HG03571 (cell line): ENCODE results near the gene WFDC1.
"Not testable (repeated sequence)": the region's sequence is repeated elsewhere in the genome, so short reads cannot be mapped to it uniquely, and the experiment has no call there.

Experiments used
- ATAC-seq: cut with Tn5 transposase; IDR thresholded peaks from one replicate; pipeline ENCODE4 v1.9.1; 2021; ENCODE audit not compliant: unreplicated experiment

Gene WFDC1

DNA sequence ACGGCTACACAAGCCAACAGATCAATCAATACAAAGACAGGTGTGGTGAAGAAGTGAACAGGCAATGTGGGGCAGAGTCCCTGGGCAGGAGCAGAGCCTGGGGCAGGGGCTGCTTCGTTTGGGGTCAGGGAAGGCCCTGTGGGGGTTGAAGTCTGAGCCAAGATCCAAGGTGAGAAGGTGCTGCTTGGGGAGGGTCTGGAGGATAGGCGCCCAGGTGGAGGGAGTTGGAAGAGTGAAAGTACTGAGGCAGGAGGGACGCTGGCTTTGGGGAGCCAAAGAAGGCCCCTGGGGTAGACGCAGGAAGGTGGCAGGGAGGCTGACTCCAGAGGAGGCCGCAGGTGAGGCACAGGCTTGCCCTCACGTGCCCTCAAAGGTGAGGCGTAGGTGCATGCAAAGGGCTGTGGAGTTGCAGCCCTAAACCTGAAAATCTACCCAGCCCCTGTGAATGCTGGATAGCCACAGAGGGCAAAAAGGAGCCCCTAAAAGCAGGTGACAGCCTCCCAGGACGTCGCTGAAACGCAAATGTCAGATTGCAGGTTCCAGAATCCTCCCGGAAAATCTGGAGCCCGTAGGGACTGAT, 33.3 kb downstream of the WFDC1 start:
- no peak for ATAC-seq

DNA sequence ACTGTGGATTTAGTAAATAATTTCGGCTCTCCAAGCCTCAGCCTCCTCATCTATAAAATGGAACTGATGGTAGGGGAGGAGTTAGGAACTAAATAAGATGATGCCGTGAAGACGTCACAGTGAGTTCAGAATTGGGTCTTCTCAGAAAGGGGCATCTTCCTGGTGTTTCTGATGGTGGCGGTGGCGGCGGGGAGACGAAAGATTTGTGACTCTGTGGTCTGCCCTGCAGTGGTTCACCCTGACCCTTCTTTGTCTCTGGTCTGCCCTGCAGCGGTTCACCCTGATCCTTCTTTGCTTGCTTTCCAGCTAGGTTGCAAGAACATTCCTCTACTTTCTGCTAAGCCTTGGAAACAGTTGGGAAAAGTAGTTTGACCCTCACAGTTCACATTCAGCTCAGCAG, 34.3 kb downstream of the WFDC1 start:
- no peak for ATAC-seq

DNA sequence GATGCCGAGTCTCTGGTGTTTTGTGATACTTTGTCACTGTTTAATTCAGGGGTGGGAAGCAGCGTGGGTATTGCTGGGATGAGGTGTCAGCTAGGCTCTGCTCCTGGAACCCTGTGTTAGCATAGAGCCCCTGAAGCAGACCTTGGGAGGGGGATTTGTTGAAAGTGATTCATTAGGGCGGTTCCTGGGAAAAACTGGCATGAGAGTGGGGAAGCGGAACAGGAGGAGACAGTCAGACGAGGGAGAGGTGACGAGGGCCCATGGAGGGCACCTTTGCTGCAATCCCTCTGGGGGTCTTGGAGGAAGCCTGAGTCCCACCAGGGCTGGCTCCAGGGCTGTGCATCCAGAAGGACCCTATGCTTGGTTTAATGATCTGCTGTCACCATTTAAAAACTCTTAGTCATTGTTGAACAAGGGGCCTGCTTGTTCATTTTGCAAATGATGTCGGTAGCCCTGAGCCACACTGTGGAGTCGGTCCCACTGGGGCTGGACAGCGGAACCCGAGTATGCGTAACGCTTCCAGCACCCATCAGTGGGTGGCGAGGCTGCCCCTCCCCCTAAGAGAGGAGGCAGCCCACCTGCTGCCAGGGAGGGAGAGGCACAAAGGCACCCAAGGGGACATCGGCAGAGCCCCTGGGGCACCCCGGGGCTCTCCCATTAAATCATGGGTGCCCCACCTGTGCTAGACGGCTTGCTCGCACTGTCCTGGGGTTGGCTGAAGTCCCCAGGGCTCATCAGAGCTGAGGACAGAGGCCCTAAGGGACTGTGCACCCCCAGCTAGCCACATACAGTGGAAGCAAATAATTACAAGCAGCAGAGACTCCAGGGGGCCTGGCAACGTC, 35.4 kb downstream of the WFDC1 start:
- no peak for ATAC-seq

DNA sequence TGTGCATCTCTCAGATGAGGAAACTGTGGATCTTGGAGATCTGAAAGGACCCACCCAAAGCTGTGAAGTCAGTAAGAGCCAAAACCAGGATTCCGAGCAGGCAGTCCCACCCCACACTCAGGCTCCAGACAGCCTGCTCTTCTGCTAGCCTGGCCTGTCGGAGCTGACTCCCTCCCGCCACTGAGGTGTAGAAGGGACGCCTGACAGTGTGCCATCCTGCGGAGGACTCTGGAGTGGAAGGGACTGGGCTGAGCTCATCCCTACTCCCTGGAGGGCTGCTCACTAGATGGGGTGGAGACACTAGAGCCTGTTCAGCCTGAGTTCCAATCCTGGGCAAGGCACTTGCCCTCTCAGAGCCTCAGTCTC, 36.0 kb downstream of the WFDC1 start:
- ATAC-seq: no peak

DNA sequence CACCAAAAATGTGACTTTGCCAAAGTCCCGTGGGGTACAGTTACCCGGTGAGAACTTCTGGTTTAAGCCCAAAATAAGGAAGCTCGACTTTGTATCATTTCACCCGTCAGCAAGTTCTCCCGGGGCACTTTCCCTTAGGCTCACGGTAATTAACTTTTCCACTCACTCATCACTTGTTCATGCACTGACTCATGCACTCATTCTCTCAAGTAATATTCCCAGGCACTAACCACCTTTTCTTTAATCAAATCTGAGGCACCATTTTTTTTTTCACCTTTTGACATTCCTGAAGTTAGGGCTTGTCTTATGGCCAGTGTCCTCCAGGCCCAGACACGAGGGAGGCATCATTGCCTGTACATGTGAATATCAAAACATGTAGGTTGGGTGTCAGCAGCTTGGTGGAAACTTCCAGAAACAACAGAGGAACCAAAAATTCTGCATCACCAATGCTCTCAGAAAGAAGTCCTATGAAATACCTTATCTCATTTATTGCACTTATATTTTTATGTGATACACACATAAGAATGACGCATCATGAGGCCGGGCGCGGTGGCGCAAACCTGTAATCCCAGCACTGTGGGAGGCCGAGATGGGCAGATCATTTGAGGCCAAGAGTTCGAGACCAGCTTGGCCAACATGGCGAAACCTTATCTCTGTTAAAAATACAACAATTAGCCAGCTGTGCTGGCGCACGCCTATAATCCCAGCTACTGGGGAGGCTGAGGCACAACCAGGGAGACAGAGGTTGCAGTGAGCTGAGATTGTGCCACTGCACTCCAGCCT, 37.5 kb downstream of the WFDC1 start:
- ATAC-seq: no peak

DNA sequence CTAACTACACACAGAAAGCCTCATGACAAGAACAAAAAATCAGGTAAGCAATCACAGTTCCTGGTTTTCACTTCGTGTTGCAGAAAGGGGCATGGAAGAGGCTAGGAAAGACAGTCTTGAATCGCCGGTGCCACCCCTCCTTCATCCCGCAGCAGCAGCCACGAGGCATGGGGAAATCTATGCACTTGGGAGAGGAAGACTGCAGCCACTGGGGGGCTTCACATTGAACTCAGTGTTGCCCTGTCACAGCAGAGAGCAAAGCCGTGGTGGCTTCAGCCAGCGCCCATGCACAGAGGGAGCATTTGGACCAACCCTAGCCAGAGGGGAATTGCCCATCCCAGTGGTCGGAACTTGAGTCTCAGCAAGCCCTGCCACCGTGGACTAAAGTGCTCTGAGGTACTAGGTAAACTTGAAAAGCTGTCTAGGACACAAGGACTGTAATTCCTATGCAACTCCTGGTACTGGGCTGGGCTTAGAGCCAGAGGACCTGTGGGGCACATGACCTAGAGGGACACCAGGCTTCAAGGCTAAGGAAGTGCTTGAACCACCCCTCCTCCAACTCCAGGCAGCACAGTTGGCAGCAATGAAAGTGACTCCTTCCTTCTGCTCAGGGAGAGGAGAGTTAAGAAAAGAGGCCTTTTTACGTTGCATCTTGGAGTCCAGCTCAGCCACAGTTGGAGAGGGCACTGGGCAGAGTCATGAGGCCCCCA, 38.5 kb downstream of the WFDC1 start:
- ATAC-seq: no peak

DNA sequence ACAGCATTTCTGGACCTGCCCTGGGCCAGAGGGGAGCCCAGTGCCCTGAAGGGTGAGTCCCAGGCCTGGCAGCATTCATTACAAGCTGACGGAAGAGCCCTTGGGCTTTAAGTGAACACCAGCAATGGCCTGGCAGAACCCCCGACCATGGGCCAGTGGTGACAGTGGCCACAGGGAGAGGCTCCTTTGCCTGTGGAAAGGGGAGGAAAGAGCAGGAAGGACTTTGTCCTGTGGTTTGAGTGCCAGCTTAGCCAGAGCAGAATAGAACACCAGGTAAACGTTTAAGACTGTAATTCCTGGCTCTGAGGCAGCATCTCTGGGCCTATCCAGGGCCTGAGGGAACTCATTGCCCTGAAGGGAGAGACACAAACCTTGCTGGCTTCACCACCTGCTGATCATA, 39.4 kb downstream of the WFDC1 start:
- no peak for ATAC-seq

DNA sequence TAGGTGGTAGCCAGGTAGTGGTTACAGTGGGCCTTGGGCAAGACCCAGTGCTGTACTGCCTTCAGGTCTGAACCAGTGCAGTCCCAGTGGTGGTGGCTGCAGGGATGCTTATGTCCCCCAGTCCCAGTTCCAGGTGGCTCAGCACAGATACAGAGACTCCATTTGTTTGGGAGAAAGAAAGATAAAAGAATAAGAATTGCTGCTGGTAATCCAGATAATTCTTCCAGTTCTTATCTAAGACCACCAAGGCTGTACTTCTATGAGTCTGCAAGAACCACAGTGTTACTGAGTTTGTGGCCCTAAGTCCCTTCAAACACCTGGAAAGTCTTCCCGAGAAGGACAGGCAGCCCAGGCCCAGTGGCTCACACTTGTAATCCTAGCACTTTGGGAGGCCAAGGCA, 39.8 kb downstream of the WFDC1 start:
- no peak for ATAC-seq

DNA sequence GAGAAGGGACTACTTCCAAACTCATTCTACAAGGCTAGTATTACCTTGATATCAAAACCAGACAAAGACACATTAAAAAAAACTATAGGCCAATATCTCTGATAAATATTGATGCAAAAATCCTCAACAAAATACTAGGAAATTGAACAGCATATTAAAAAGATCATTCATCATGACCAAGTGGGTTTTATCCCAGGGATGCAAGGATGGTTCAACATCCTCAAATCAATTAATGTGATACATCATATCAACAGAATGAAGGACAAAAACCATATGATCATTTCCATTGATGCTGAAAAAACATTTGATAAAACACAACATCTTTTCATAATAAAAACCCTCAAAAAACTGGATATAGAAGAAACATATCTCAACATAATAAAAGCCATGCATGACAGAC, 42.6 kb downstream of the WFDC1 start:
- ATAC-seq: not testable (repeated sequence)

DNA sequence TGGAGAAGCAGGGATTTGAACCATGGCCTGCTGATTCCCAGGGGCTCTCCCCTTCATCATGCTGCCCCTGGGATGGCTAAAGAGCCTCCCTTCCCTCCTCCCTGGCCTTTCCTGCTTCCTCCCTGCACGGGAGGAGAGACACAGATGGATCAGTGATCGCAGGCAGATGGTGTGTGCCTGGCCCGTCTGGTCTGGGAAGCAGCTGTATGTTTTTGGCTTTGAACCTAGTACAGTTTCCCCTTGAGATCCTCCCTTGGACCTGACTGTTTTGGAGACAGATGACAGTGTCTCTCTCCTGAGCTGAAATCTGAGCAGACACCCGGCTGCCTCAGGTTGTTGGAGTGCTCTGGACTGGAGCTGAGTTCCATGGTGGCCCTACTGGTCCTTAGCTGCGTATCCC, 44.6 kb downstream of the WFDC1 start:
- no peak for ATAC-seq

DNA sequence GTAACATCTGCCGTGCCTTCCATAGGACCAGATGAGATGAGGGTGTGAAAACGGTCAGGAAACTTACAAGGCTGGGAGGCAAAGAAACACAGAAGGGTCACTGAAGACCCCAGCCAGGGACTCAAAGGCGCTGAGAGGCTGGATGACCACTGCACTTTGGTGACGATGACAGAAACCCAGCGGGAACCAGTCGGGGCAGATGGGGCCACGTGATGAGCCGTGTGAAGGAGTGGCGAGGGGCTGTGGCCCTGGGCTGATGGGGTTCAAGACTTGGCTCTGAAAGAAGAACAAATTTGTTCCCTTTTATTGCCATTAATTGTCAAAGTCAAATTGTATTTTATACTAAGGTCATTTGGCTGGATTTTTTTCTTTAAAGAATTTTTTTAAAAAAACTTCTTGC, 45.1 kb downstream of the WFDC1 start:
- no peak for ATAC-seq

DNA sequence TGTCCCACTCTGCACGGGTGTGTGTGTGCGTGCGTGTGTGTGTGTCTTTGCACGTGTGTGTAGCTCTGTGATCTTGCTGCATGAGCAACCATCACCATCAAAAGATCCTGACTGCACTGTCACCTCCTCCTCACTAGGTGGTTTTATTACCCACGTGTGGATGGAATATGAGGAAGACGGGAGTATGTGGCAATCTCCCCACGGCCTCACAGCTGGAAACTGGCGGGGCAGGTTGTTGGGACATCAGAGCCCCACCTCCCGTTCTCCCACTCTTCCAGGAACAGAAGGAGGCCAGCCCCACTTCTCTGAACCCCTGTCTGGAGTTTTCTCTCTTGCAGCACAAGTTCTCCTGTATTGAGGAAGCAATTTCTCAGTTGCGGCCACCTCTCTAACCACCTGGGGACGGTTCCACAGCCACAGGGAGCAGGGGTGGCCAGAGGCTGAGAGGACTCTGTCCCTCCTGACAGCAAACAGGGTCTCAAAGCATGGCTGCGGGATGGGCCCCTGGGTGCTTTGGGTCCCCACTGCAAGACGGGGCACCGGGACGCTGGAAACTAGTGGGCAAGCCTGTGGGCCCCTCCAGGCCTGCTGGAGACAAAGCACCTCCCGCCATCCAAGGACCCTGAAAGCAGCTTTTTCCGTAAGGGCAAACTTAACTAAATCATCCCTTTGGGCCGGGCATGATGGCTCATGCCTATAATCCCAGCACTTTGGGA, 45.8 kb downstream of the WFDC1 start:
- ATAC-seq: no peak

DNA sequence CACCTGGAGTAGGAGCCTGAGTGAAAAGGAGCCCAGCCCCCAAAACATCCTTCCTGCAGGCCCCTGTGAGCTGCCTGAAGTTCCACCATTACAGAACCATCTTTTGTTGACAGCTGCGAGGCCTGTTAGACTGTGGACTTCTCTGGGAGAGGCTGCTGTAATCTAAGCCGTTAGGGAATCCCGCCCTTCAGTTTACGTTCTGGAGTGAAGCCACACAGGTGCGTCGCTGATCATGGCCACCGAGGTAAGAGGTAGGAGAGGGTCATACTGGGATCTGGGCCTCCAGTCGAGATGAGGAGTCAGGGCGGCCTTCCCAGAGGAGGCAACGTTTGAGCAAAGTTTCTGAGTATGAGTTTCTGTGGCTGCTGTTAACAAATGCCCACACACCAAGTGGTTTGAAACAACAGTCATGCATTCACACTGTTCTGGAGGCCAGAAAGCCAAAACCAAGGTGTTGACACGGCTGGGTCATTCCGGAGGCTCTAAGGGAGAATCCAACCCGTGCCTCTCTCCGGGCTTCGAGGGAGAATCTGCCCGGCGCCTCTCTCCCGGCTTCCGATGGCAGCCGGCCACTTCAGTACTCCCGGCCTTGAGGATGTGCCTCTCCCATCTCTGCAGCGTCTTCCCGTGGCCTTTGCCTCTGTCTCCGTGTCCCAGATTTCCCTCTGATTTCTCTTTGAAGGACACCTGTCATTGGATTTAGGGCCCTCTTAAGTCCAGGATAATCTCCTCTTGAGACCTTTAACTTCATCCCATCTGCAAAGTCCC, 47.0 kb downstream of the WFDC1 start:
- no peak for ATAC-seq

DNA sequence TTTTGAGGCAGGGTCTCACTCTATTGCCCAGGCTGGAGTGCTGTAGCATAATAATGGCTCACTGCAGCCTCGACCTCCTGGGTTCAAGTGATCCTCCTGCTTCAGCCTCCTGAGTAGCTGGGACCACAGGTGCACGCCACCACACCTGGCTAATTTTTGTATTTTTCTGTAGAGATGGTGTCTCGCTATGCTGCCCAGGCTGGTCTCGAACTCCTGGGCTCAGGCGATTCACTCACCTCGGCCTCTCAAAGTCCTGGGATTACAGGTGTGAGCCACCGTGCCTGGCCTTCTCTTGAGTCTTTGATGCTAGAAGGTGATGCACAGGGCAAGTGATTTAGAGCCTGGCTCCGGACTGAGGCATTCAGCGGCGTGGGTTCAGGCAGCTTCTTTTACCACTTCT, 49.1 kb downstream of the WFDC1 start:
- ATAC-seq: not testable (repeated sequence)

DNA sequence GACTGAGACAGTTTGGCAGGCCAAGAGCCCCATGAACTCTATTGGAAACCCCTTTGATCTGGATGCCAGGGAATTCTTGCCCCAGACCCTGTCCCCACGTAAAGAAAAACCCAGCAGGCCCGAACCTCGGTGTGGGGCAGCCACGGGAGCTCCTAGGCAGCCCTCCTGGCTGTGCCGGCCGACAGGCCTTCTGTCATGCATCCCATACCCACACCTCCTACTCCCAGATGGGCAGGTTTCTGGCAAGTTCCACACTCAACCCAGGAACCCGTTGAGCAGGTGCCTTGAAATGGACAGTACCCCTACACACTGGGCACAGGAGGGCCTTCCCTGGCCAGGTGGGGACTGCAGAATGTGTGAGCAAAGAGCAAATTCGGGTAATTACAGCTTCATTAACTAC, 50.1 kb downstream of the WFDC1 start:
- no peak for ATAC-seq

DNA sequence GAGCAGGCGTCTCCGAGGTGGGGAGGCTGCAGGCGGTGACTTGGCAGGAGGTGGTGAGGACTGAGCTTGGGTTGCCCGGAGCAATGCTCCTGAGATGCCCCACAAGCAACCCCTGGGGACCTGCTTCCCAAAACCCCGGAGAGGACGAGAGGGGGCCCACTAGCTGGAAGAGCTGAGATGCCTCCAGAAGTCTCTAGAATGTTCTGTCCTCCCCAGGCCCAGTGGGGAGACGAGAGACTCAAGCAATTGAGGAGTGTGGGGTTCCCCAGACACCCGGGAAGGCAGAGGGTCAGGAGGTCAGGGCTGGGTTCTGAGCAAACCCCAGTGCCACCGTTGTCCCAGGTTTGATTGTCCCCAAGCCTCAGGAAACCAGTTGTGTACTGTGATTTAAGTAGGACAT, 52.5 kb downstream of the WFDC1 start:
- no peak for ATAC-seq

DNA sequence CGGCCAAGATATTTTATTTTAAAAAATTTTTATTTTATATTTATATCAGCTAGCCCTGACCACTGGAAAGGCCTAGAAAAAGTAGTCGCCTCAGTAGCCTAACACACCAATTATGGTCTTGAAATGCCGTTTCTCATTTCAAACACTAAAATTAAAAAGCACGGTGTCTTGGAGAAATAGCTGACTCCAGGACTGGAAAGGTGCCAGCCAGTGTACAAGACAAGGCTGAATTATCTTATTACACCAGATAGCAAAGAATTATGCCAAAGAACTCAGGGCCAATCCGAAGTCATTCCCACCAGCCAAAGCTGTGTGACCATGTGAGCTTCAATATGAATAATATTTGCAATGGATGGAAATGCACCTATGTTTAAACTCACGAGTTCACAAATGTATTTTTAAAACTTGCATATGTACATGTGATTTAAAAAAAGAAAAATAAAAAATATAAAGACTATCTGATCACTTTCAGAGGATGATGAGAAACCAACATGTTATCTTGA, 53.8 kb downstream of the WFDC1 start:
- no peak for ATAC-seq

DNA sequence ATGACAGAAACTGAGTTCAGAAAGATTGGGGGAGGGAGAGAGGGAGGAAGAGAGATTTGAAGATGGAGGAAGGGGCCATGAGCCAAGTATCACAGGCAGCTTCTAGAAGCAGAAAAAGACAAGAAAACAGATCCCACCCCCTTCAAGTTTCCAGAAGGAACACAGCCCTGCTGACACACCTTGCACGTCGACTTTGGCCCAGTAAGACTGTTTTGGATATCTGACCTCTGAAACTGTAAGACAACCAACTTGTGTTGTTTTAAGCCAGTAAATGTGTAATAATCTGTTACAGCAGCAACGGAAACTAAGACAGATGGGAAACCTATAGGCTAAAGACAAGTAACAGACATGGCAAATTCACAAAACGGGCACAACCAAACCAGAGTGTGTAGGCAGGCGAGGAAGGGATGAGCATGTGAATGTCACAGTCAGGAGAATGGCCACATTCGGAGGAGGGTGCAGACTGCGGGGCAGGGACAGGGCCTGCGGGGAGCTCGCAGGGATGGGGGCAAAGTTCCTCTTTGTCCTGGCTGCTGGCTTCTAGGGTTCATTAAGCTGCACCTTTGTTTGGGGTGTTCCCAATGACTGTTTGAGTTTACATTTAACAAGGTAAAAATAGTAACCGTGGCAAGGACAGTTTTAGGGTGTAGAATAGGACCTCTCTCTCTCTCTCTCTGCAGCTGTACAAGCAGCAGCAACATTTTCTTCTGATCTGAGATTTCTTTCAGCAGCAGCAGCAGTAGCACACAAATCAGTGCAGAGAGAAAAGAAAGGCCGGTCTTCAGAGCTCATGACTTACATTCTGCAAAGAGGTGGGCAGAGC, 55.4 kb downstream of the WFDC1 start:
- no peak for ATAC-seq
